K562 (cell line): ENCODE data around the gene BCAS3. TPM values are rescaled to one million over a fixed set of nuclear protein-coding genes. Genes with fewer than 3 reads are reported as not detected.

Experiments used
- ATAC-seq: fragments of 200-7000 bp; cut with Tn5 transposase; 3 replicates; pipeline ENCODE4 v1.9.1; 2020; ENCODE audit warnings: moderate library complexity
- BruUV-seq: library from RNA; stranded (reverse); fragments of 400-500 nt; replicated peaks from 2 replicates; lab custom pipeline; 2021; lab: Mats Ljungman, UMichigan
- CTCF ChIA-PET: fragments of 300-600 bp; formaldehyde crosslinking; extraction: SDS; loops from one replicate; lab custom pipeline; 2021; ENCODE audit warnings: low intra/inter-chr PET ratio; lab: Yijun Ruan, JAX
- POLR2A ChIA-PET: fragments of 300-600, 350-650 bp; sonication (Branson Sonifier 250); formaldehyde crosslinking; extraction: SDS; loops from one replicate; lab custom pipeline; 2021; ENCODE audit warnings: antibody characterized with exemption, inconsistent platforms; lab: Yijun Ruan, JAX
- DNase-seq, 4 experiments: peaks; one replicate each; pipeline versions ENCODE4 v3.0.0 to v3.0.0-alpha.2; 2011 to 2018; ENCODE audit warnings: low spot score in 3 of 4, mixed read lengths in 3 of 4; ENCODE audit errors: extremely low read depth in 1 of 4
- FAIRE-seq: peaks from 2 replicates; lab custom pipeline; 2011; peaks lifted over from hg19 to GRCh38; lab: Jason Lieb, UNC
- H2AFZ ChIP-seq: 2 replicates; pipeline ENCODE4 v1.6.0; 2011; ENCODE audit warnings: low read depth, low read length, control low read depth, inconsistent platforms
- H3K27ac ChIP-seq: fragments of 200-600 bp; 3 replicates; pipeline ENCODE4 v1.8.0; 2011; ENCODE audit warnings: low read depth, mild to moderate bottlenecking, control low read depth, inconsistent platforms, low read length, moderate library complexity, mixed read lengths; ENCODE audit errors: extremely low read depth
- H3K27me3 ChIP-seq, 2 experiments: fragments of 300-600 bp in 1 of 2; 2 replicates in 1 of 2; 3 replicates in 1 of 2; pipeline versions ENCODE4 v1.6.0 to v1.8.0; 2011; ENCODE audit warnings: inconsistent platforms in 2 of 2, low read length in 2 of 2, mild to moderate bottlenecking in 1 of 2, mixed read lengths in 1 of 2, moderate library complexity in 1 of 2; ENCODE audit not compliant: control insufficient read depth in 2 of 2, insufficient read depth in 2 of 2
- H3K36me3 ChIP-seq: fragments of 300-600 bp; 3 replicates; pipeline ENCODE4 v1.8.0; 2011; ENCODE audit warnings: mild to moderate bottlenecking, low read length, inconsistent platforms; ENCODE audit not compliant: control insufficient read depth, insufficient read depth
- H3K4me1 ChIP-seq, 2 experiments: fragments of 200-600 bp in 1 of 2; replicated peaks in 1 of 2; 2 replicates in 1 of 2; 3 replicates in 1 of 2; pipeline versions ENCODE4 v1.5.1 to v1.8.0; 2011; ENCODE audit warnings: inconsistent platforms in 2 of 2, low read length in 2 of 2, mild to moderate bottlenecking in 1 of 2, mixed read lengths in 1 of 2, moderate library complexity in 1 of 2; ENCODE audit not compliant: control insufficient read depth in 2 of 2, insufficient read depth in 2 of 2
- H3K4me2 ChIP-seq: 2 replicates; pipeline ENCODE4 v1.6.1; 2011; ENCODE audit warnings: low read length, control low read depth, inconsistent platforms, mixed read lengths; ENCODE audit not compliant: insufficient read depth
- H3K4me3 ChIP-seq: fragments of 200-600 bp; sonication (generic), shearing (Covaris generic); 2 replicates; pipeline ENCODE4 v1.5.1; 2016; ENCODE audit warnings: control low read depth, inconsistent platforms
- H3K79me2 ChIP-seq: fragments of 200-600 bp; 3 replicates; pipeline ENCODE4 v1.8.0; 2011; ENCODE audit warnings: low read length, inconsistent platforms; ENCODE audit not compliant: control insufficient read depth, insufficient read depth
- H3K9ac ChIP-seq, 2 experiments: 2 replicates each; pipeline versions ENCODE4 v1.6.0 to v1.6.1; 2011; ENCODE audit warnings: low read depth in 2 of 2, low read length in 2 of 2, control low read depth in 1 of 2, inconsistent platforms in 1 of 2, mild to moderate bottlenecking in 1 of 2, mixed read lengths in 1 of 2; ENCODE audit not compliant: insufficient read depth in 1 of 2
- H3K9me1 ChIP-seq: one replicate; pipeline ENCODE4 v1.6.0; 2011; ENCODE audit warnings: inconsistent platforms, mild to moderate bottlenecking, low read length, moderate library complexity; ENCODE audit not compliant: control insufficient read depth, insufficient read depth
- H3K9me3 ChIP-seq: replicated peaks from 2 replicates; pipeline ENCODE4 v1.5.1; 2011; ENCODE audit warnings: low read depth, low read length, inconsistent platforms; ENCODE audit not compliant: control insufficient read depth, insufficient read depth
- H4K20me1 ChIP-seq: replicated peaks from 2 replicates; pipeline ENCODE4 v1.6.1; 2011; ENCODE audit warnings: low read length, inconsistent platforms, mixed read lengths; ENCODE audit not compliant: control insufficient read depth, insufficient read depth
- NCOA6 ChIP-seq: fragments of 450-650 bp; IDR thresholded peaks from 2 replicates; pipeline ENCODE4 v1.6.1; 2017; ENCODE audit warnings: mild to moderate bottlenecking
- RFX1 ChIP-seq: fragments of 450-650 bp; IDR thresholded peaks from 2 replicates; pipeline ENCODE4 v1.6.1; 2016; ENCODE audit warnings: mild to moderate bottlenecking, moderate library complexity
- SAP30 ChIP-seq: fragments of 200-600 bp; sonication (generic); IDR thresholded peaks from 2 replicates; pipeline ENCODE4 v1.6.1; 2012; ENCODE audit warnings: borderline replicate concordance, low read depth, mild to moderate bottlenecking, moderate library complexity, low read length, control low read depth, inconsistent platforms; ENCODE audit not compliant: insufficient read depth, poor library complexity, severe bottlenecking
- STAT5A ChIP-seq: IDR thresholded peaks from 2 replicates; pipeline ENCODE4 v1.6.1; 2012; ENCODE audit warnings: low read length, inconsistent platforms, borderline replicate concordance
- ZNF324 ChIP-seq: fragments of 250-450 bp; sonication (Bioruptor Pico); IDR thresholded peaks from 2 replicates; pipeline ENCODE4 v1.4.0; 2020; ENCODE audit warnings: mild to moderate bottlenecking
- ZSCAN29 ChIP-seq: fragments of 450-650 bp; IDR thresholded peaks from 2 replicates; pipeline ENCODE4 v1.6.1; 2017
- WGBS: fragments of 100-300 bp; shearing (Covaris generic); methylation state at CpG from one replicate; pipeline ENCODE4 v1.1.6; 2016; ENCODE audit warnings: low coverage, mixed read lengths; ENCODE audit not compliant: insufficient coverage; ENCODE audit errors: missing lambda C conversion rate; 5-methylcytosine and 5-hydroxymethylcytosine counted together
- in situ Hi-C: fragments of 300-500 bp; cut with MboI; formaldehyde crosslinking; loops from 4 replicates; pipeline ENCODE4 v1.15.0; 2018; ENCODE audit warnings: inconsistent platforms, mixed read lengths
- intact Hi-C: fragments of 100-400 bp; cut with micrococcal nuclease; formaldehyde crosslinking; loops from 2 replicates; pipeline ENCODE4 v1.14.2; 2022
- polyA plus RNA-seq, 8 experiments: library from polyadenylated mRNA; depleted of rRNA in 4 of 8; stranded (reverse) in 5 of 8; unstranded in 3 of 8; fragments of >200 nt; fragmentation: Nextera tagmentation in 2 of 8; fragmentation: Illumina TruSeq in 1 of 8; extraction: Ambion mirVana in 2 of 8; extraction: Trizol in 1 of 8; gene quantifications; 2 replicates each; pipeline versions ENCODE4 v1.2.1 to v1.2.3, GENCODE V29; 2011 to 2014; ENCODE audit warnings: inconsistent platforms in 1 of 8, missing spikeins in 1 of 8
- total RNA-seq, 7 experiments: library from RNA; depleted of rRNA in 6 of 7; stranded (reverse); fragments of >200 nt in 6 of 7; fragmentation: Illumina TruSeq in 2 of 7; extraction: Trizol in 2 of 7; gene quantifications; 2 replicates each; pipeline versions ENCODE4 v1.2.1 to v1.2.3, GENCODE V29; 2011 to 2021; ENCODE audit warnings: low replicate concordance in 1 of 7
- TF ChIP-seq, protein P1 (sequence below), 2 experiments: fragments of 450-650 bp; conservative IDR thresholded peaks; 2 replicates each; pipeline ENCODE4 v1.6.1; 2017; ENCODE audit warnings: mild to moderate bottlenecking in 2 of 2, moderate library complexity in 2 of 2
- TF ChIP-seq, protein P2 (sequence below): fragments of 450-650 bp; conservative IDR thresholded peaks from 2 replicates; pipeline ENCODE4 v1.6.1; 2016; ENCODE audit warnings: missing genetic modification characterization, low read depth, mild to moderate bottlenecking, missing compliant biosample characterization, moderate library complexity
- TF ChIP-seq, protein P3 (sequence below): fragments of 450-650 bp; formaldehyde crosslinking; IDR thresholded peaks from 2 replicates; pipeline ENCODE4 v1.4.0; 2020; ENCODE audit warnings: mild to moderate bottlenecking
- TF ChIP-seq, protein P4 (sequence below): fragments of 250-450 bp; sonication (Bioruptor Pico); IDR thresholded peaks from 2 replicates; pipeline ENCODE4 v1.4.0; 2020

The BCAS3 gene
- total and polyA plus RNA-seq, 9 of the 15 experiments (the other 6 are each of a cell fraction or from before 2014, with no cell fraction given): 1.9 to 5.5 (median 3.5) TPM

GRCh38 chr17:61127960-61128359 is 450.3 kb downstream of the BCAS3 start:
- Histone ChIP-seq H3K4me3 (no peak overlapping the region), H3K36me3 (no peaks in the 10 kb centered on the region), H3K4me1 (no peaks in the 10 kb centered on the region), H4K20me1 (peaks cover 2% of the 10 kb centered on the region; the same call in 1 of the 2 replicates), H3K9me1 (no peaks in the 10 kb centered on the region), H2AFZ (no peak overlapping the region), H3K27me3 (peaks cover 4 to 7% of the 10 kb centered on the region in 2 experiments; a peak in 4 of 5 replicates)
- BruUV-seq: no TSS peak
- FAIRE-seq (peak; percentile 35), DNase-seq (no peak)
- no peak for TF ChIP-seq STAT5A
- TF ChIP-seq ZSCAN29: no peak
- TF ChIP-seq, protein P1, sequence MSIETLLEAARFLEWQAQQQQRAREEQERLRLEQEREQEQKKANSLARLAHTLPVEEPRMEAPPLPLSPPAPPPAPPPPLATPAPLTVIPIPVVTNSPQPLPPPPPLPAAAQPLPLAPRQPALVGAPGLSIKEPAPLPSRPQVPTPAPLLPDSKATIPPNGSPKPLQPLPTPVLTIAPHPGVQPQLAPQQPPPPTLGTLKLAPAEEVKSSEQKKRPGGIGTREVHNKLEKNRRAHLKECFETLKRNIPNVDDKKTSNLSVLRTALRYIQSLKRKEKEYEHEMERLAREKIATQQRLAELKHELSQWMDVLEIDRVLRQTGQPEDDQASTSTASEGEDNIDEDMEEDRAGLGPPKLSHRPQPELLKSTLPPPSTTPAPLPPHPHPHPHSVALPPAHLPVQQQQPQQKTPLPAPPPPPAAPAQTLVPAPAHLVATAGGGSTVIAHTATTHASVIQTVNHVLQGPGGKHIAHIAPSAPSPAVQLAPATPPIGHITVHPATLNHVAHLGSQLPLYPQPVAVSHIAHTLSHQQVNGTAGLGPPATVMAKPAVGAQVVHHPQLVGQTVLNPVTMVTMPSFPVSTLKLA (conservative IDR thresholded peaks at IDR 0.05): no peak
- TF ChIP-seq, all 486 proteins: peak for 0
- ATAC-seq: no peak
- ChIA-PET POLR2A (interaction anchor here (1.0 kb wide), 1 partner anchor 11 kb away, joined by 3 read pairs; no protein-coding TSS in a partner anchor), CTCF (no interaction called here)
- no peaks in the 10 kb centered on the region for H3K9me3 ChIP-seq
- H3K9ac ChIP-seq: no peak overlapping the region
- H3K27ac ChIP-seq: no peak overlapping the region
- in situ Hi-C loops: no loop called here
- H3K79me2 ChIP-seq: no peaks in the 10 kb centered on the region
- no peak overlapping the region for H3K4me2 ChIP-seq
- 2% methylated on average over 2 of the region's 2 CpGs for WGBS
- intact Hi-C loops: no loop called here

DNA sequence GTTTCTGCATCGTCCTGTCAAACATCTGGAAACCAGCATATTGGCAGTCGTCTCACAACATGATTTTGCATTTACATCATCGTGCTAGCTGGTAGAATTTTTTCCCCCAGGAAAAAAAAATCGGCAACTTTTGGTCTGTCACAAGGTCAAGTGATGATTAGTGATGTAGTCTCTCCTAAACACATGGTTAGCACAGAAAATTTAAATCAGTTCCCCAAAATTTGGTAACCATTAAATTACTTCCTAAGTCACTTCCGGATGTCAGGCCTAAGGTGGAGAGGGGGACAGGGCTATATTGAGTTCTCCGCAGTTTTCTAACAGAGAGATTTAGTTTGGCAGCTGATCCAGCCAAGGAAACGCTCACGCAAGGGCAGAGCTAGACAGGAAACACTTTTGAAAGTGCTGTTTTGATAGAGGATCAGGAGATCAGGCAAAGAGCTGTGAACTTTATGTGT is 451.0 kb downstream of the BCAS3 start:
- H3K27ac ChIP-seq: no peak overlapping the region
- no peak overlapping the region for H3K4me2 ChIP-seq
- H3K4me3 ChIP-seq: no peak overlapping the region
- H3K27me3 ChIP-seq: peaks cover 4 to 7% of the 10 kb centered on the region in 2 experiments; a peak in 4 of 5 replicates
- H3K36me3 ChIP-seq: no peaks in the 10 kb centered on the region
- no peaks in the 10 kb centered on the region for H3K79me2 ChIP-seq
- no peaks in the 10 kb centered on the region for H3K9me1 ChIP-seq
- peaks cover 2% of the 10 kb centered on the region; the same call in 1 of the 2 replicates for H4K20me1 ChIP-seq
- intact Hi-C loops (no loop called here), in situ Hi-C loops (no loop called here)
- 2% methylated on average over 8 of the region's 8 CpGs for WGBS
- no TSS peak for BruUV-seq
- FAIRE-seq: no peak
- ChIA-PET POLR2A (interaction anchor here (0.5 kb wide), 1 partner anchor 318 kb away, joined by 3 read pairs; no protein-coding TSS in a partner anchor), CTCF (no interaction called here)
- H3K4me1 ChIP-seq: no peaks in the 10 kb centered on the region
- no peak overlapping the region for H3K9ac ChIP-seq
- H2AFZ ChIP-seq: no peak overlapping the region
- no peak for ATAC-seq
- H3K9me3 ChIP-seq: no peaks in the 10 kb centered on the region
- DNase-seq: no peak
- no peak for TF ChIP-seq NCOA6
- TF ChIP-seq, protein P2, sequence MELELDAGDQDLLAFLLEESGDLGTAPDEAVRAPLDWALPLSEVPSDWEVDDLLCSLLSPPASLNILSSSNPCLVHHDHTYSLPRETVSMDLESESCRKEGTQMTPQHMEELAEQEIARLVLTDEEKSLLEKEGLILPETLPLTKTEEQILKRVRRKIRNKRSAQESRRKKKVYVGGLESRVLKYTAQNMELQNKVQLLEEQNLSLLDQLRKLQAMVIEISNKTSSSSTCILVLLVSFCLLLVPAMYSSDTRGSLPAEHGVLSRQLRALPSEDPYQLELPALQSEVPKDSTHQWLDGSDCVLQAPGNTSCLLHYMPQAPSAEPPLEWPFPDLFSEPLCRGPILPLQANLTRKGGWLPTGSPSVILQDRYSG (tag): no peak
- no peak for TF ChIP-seq SAP30
- no peak for TF ChIP-seq RFX1
- TF ChIP-seq ZNF324 (CRISPR knock-in tag): no peak
- TF ChIP-seq, protein P3, sequence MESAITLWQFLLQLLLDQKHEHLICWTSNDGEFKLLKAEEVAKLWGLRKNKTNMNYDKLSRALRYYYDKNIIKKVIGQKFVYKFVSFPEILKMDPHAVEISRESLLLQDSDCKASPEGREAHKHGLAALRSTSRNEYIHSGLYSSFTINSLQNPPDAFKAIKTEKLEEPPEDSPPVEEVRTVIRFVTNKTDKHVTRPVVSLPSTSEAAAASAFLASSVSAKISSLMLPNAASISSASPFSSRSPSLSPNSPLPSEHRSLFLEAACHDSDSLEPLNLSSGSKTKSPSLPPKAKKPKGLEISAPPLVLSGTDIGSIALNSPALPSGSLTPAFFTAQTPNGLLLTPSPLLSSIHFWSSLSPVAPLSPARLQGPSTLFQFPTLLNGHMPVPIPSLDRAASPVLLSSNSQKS: no peak
- TF ChIP-seq, protein P4, sequence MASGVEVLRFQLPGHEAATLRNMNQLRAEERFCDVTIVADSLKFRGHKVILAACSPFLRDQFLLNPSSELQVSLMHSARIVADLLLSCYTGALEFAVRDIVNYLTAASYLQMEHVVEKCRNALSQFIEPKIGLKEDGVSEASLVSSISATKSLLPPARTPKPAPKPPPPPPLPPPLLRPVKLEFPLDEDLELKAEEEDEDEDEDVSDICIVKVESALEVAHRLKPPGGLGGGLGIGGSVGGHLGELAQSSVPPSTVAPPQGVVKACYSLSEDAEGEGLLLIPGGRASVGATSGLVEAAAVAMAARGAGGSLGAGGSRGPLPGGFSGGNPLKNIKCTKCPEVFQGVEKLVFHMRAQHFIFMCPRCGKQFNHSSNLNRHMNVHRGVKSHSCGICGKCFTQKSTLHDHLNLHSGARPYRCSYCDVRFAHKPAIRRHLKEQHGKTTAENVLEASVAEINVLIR: no peak
